Measurements from ENCODE around the gene LPAR3.

Gene LPAR3

GRCh38 chr1:84774669-84775534 lies 118.1 kb downstream of the LPAR3 start:
- no peak for DNase-seq (ENCODE audit: low spot score)

- no peak for DNase-seq (ENCODE audit: low spot score)
Measured at GRCh38 chr1:84773933-84774497, 119.0 kb downstream of the LPAR3 start.

GRCh38 chr1:84773195-84773594 lies 119.8 kb downstream of the LPAR3 start:
- DNase-seq (ENCODE audit: low spot score): no peak

GRCh38 chr1:84772428-84772943 lies 120.5 kb downstream of the LPAR3 start:
- DNase-seq (ENCODE audit: low spot score): peak; percentile 59

- no peak for DNase-seq (ENCODE audit: low spot score)
Measured at GRCh38 chr1:84771895-84772294, 121.1 kb downstream of the LPAR3 start.

GRCh38 chr1:84770481-84770880 lies 122.5 kb downstream of the LPAR3 start:
- DNase-seq (ENCODE audit: low spot score): no peak

- no peak for DNase-seq (ENCODE audit: low spot score)
Measured at GRCh38 chr1:84769636-84770035, 123.4 kb downstream of the LPAR3 start.

- no peak for DNase-seq (ENCODE audit: low spot score)
Measured at GRCh38 chr1:84768634-84769033, 124.4 kb downstream of the LPAR3 start.

GRCh38 chr1:84763912-84764680 lies 128.9 kb downstream of the LPAR3 start:
- DNase-seq (ENCODE audit: low spot score): no peak

GRCh38 chr1:84762664-84763063 lies 130.3 kb downstream of the LPAR3 start:
- no peak for DNase-seq (ENCODE audit: low spot score)

Data from HuH-7 (cell line).